GM21447 (cell line): ENCODE results near the gene SLC45A1.

ENCODE experiments used
- ATAC-seq: cut with Tn5 transposase; IDR thresholded peaks from one replicate; pipeline ENCODE4 v1.9.1; 2021; ENCODE audit not compliant: unreplicated experiment

Gene SLC45A1

DNA sequence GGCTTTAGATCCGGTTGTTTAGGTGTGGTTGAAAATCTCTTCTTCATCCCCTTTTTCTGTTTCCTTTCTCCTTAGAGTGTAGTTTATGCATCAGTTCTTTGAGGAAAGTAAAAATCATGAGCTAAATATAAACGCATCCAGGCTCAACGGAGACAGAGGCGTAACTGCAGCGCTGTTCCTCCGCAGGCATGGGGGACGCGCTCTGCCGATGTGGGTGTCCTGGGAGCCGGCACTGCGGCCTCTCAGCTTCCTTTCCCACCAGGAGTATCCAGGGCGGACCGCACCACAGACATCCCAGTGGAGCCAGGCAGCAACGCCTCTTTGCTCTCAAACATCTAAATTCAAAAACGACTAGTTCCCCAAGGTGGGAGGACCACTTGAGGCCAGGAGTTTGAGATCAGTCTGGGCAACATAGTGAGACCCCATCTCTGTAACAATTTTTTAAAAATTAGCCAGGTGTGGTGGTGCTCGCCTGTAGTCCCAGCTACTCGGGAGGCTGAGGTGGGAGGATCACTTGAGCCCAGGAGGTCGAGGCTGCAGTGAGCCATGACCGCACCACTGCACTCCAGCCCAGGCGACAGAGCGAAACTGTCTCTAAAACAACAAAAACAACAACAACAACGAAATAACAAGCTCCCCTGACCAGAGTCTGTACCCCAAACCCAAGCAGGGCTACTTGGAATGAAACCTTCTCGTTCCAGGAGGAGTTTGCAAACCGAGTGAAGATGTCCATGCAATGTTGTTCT lies 16.4 kb downstream of the SLC45A1 start:
- no peak for ATAC-seq

DNA sequence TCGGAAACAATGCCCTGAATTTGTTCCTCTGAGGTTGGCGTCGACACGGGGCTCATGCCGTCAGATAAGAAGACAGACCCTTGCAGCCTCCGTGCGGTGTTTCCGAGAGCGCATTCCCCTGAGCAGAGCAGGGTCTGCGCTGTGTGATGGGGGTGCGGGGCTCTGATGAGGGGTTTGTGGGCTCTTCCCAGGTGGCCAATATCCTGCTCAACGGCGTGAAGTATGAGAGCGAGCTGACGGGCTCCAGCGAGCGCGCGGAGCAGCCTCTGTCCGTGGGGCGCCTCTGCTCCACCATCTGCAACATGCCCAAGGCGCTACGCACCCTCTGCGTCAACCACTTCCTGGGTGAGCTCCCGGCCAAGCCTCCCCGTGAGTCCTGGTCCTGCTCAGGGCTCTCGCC lies 17.3 kb downstream of the SLC45A1 start:
- no peak for ATAC-seq

GRCh38 chr1:8337776-8338525 lies 20.0 kb downstream of the SLC45A1 start:
- ATAC-seq: no peak

GRCh38 chr1:8338526-8339202 lies 20.8 kb downstream of the SLC45A1 start:
- ATAC-seq: no peak

- no peak for ATAC-seq
Measured at GRCh38 chr1:8339203-8339600, 21.3 kb downstream of the SLC45A1 start.

GRCh38 chr1:8340448-8340847 lies 22.5 kb downstream of the SLC45A1 start:
- ATAC-seq: no peak

DNA sequence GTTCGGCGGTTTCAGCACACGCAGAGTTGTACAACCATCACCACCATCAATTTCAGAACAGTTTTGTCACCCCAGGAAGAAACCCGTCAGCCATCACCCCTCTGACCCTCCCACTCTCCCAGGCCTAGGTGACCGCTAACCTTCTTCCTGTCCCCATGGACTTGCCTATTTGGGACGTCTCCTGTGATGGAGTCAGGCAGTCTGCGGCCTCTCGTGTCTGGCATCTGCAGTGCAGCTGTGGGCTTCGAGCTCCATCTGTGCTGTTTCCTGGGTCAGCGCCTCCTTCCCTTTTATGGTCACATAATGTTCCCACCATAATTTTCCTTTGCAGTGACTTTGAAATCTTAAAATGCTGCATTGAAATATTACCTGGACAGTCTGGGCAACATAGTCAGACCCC lies 24.4 kb downstream of the SLC45A1 start:
- ATAC-seq: no peak

DNA sequence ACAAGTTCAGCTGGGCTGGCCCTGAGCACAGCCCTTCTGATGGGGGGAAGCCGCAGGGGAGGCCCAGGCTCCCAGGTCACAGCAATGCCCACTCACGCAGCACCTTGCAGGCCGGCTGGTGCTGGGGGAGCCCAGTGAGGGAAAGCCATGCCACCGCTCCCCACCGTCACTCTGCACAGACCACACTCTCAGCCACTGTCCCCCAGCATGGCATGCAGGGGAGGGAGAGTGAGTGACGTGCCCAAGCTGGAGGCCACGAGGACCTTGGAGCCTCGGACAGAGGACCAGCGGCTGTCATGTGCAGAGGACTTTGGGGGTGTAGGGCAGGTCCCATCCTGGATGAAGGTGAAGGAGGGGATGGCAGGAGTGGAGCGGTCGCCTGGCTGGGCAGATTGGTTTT lies 25.1 kb downstream of the SLC45A1 start:
- ATAC-seq: no peak

DNA sequence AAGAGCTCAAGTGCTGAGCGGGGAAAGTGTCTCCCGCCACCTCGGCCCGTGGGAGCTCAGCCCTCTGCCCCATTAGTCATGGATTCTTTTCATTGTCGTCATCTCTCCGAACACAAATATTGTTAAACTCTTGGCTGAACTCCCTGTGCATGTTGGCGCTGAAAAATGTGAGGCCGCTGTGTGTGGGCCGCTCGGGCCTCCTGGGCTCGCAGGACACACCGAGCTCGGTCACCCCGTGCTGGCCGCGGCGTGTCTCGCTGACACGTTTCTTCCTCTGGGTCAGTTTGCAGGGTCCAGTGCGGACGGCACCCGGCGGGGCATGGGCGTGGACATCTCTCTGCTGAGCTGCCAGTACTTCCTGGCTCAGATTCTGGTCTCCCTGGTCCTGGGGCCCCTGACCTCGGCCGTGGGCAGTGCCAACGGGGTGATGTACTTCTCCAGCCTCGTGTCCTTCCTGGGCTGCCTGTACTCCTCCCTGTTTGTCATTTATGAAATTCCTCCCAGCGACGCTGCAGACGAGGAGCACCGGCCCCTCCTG lies 25.6 kb downstream of the SLC45A1 start:
- no peak for ATAC-seq

- ATAC-seq: no peak
Measured at GRCh38 chr1:8344893-8345507, 27.1 kb downstream of the SLC45A1 start.

- ATAC-seq: no peak
Measured at GRCh38 chr1:8345621-8346415, 27.9 kb downstream of the SLC45A1 start.

DNA sequence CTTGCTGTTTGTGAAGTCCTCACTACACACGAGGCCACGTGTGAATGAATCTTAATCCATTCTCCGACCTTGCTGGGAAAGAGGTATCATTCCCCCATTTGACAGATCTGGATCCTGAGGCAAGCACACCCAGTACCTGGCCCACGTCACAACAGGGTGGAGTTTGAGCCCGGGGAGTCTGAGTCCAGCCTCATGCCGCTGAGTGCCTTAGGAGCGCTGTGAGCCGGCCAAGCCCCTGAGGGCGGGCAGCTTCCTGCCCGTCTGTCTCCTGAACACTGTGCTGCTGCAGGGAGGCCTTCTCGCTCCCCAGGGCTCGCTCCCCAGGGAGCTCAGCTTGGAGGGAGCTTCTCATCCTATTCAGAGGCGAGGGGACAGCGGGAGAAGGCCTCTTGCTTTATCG lies 29.7 kb downstream of the SLC45A1 start:
- ATAC-seq: no peak

GRCh38 chr1:8348047-8348776 lies 30.3 kb downstream of the SLC45A1 start:
- ATAC-seq: no peak

- no peak for ATAC-seq
Measured at GRCh38 chr1:8348777-8349472, 31.0 kb downstream of the SLC45A1 start.

GRCh38 chr1:8349473-8349865 lies 31.6 kb downstream of the SLC45A1 start:
- no peak for ATAC-seq

GRCh38 chr1:8349961-8350360 lies 32.0 kb downstream of the SLC45A1 start:
- no peak for ATAC-seq

- ATAC-seq: no peak
Measured at GRCh38 chr1:8350914-8351684, 33.2 kb downstream of the SLC45A1 start.

DNA sequence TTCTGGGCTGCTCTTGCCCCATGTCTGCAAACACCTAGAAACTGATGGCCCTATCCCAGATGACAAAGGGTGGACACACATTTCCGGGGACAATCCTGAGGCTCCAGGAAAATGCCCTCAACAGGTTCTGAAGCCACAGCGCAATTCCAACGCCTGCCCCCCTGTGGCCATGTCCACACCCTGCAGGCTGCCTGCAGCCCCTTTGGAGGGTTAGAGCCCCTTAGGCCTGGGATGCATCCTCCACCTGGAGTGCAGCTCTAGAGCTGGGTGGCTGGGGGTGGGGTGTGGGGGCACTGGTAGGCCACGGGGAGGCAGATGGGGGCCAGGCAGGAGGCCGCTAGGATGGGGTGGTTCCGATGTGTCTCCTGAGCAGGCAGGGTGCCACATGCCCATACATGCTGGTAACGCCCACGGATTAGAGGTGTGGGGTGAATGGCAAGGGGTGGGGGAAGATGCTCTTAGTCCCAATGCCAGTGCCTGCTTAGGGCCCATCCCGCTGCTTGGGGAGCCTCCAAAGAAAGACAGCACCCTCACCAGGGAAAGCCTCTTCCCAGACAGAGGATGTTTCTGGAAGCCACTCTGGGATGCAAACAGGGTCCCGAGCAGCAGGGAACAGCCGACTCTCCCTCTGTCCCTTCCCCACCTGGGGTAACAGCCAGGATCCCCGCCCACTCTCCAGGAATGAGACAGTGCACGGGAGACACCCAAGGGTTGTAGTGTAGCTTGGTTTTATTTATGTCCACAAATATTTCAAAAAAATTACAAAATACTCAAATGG lies 34.0 kb downstream of the SLC45A1 start:
- ATAC-seq: no peak
